ENCODE data around the gene PARD3.
"Not testable (repeated sequence)": the region's sequence is repeated elsewhere in the genome, so short reads cannot be mapped to it uniquely, and the experiment has no call there.

PARD3 gene

GRCh38 chr10:34766811-34767494, 48.1 kb downstream of the PARD3 start:
- DNase-seq (ENCODE audit: low read depth) = no peak

GRCh38 chr10:34766266-34766600, 48.9 kb downstream of the PARD3 start:
- no peak for DNase-seq (ENCODE audit: low read depth)

- DNase-seq (ENCODE audit: low read depth) = no peak
Measured at GRCh38 chr10:34764472-34764946, 50.6 kb downstream of the PARD3 start.

- DNase-seq (ENCODE audit: low read depth) = peak; percentile 24
Measured at GRCh38 chr10:34762603-34763299, 52.3 kb downstream of the PARD3 start.

GRCh38 chr10:34762156-34762555, 52.9 kb downstream of the PARD3 start:
- no peak for DNase-seq (ENCODE audit: low read depth)

- DNase-seq (ENCODE audit: low read depth) = peak; percentile 28
Measured at GRCh38 chr10:34761453-34761852, 53.6 kb downstream of the PARD3 start.

- DNase-seq (ENCODE audit: low read depth) = peak; percentile 55
Measured at GRCh38 chr10:34760606-34761005, 54.5 kb downstream of the PARD3 start.

- no peak for DNase-seq (ENCODE audit: low read depth)
Measured at GRCh38 chr10:34759837-34760215, 55.3 kb downstream of the PARD3 start.

- DNase-seq (ENCODE audit: low read depth) = peak; percentile 33
Measured at GRCh38 chr10:34759161-34759836, 55.8 kb downstream of the PARD3 start.

- DNase-seq (ENCODE audit: low read depth) = peak; percentile 98
Measured at GRCh38 chr10:34758447-34758996, 56.6 kb downstream of the PARD3 start.

- no peak for DNase-seq (ENCODE audit: low read depth)
Measured at GRCh38 chr10:34757933-34758332, 57.2 kb downstream of the PARD3 start.

GRCh38 chr10:34757181-34757580, 57.9 kb downstream of the PARD3 start:
- DNase-seq (ENCODE audit: low read depth) = not testable (repeated sequence)

GRCh38 chr10:34756584-34756983, 58.5 kb downstream of the PARD3 start:
- DNase-seq (ENCODE audit: low read depth) = no peak

- no peak for DNase-seq (ENCODE audit: low read depth)
Measured at GRCh38 chr10:34753014-34753757, 61.9 kb downstream of the PARD3 start.

GRCh38 chr10:34751272-34751671, 63.8 kb downstream of the PARD3 start:
- no peak for DNase-seq (ENCODE audit: low read depth)

GRCh38 chr10:34750795-34751194, 64.3 kb downstream of the PARD3 start:
- DNase-seq (ENCODE audit: low read depth) = not testable (repeated sequence)

GRCh38 chr10:34748767-34749166, 66.3 kb downstream of the PARD3 start:
- DNase-seq (ENCODE audit: low read depth) = no peak

- no peak for DNase-seq (ENCODE audit: low read depth)
Measured at GRCh38 chr10:34748357-34748756, 66.7 kb downstream of the PARD3 start.

- DNase-seq (ENCODE audit: low read depth) = peak; percentile 18
Measured at GRCh38 chr10:34746094-34746493, 69.0 kb downstream of the PARD3 start.

- DNase-seq (ENCODE audit: low read depth) = no peak
Measured at GRCh38 chr10:34745244-34745643, 69.9 kb downstream of the PARD3 start.

GRCh38 chr10:34744590-34744989, 70.5 kb downstream of the PARD3 start:
- DNase-seq (ENCODE audit: low read depth) = no peak

GRCh38 chr10:34743814-34744213, 71.3 kb downstream of the PARD3 start:
- no peak for DNase-seq (ENCODE audit: low read depth)
